ENCODE measurements around the gene STK32C.
"Not testable (repeated sequence)": the region's sequence is repeated elsewhere in the genome, so short reads cannot be mapped to it uniquely, and the experiment has no call there.

STK32C gene

DNA sequence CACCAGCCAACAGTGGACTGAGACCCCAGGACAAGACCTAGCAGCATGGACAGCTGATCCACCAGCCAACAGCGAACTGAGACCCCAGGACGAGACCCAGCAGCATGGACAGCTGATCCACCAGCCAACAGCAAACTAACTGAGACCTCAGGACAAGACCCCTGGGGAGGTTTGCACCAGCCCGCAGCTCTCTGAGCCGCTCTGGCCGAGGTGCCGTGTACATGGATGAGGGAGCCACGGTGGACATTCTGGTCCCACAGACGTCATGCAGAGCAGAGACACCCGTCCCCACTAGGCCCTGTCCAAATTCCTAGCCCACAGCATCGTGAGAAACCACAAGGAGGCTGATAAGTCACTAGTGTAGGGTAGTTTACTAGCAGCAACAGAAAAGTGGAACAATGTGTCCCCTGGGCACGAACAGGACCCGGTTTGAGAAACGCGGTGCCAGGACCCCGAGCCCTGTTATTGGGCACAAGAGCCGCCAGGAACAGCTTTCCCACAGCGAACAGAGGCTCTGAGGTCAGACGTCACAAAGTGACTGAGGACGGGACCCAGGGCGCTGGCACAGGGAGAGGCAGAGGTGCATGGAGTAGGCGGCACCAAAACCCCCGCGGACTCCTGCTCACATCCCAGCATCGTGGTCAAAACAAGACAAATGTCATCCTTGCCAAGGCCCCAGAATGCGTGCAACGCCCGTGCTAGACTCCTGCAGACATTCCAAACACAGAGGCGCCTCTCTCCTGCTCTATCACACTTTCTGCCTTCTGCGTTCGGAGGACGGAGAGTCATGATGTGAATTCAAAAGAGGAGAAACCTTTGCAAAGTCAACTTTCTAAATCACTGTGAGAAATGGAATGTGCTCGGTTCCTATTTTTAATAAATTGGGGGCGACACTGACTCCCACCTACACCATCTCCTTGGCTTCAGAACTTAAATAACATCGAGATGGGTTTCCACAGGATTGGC is 8.1 kb downstream of the STK32C start:
- DNase-seq: no peak

DNA sequence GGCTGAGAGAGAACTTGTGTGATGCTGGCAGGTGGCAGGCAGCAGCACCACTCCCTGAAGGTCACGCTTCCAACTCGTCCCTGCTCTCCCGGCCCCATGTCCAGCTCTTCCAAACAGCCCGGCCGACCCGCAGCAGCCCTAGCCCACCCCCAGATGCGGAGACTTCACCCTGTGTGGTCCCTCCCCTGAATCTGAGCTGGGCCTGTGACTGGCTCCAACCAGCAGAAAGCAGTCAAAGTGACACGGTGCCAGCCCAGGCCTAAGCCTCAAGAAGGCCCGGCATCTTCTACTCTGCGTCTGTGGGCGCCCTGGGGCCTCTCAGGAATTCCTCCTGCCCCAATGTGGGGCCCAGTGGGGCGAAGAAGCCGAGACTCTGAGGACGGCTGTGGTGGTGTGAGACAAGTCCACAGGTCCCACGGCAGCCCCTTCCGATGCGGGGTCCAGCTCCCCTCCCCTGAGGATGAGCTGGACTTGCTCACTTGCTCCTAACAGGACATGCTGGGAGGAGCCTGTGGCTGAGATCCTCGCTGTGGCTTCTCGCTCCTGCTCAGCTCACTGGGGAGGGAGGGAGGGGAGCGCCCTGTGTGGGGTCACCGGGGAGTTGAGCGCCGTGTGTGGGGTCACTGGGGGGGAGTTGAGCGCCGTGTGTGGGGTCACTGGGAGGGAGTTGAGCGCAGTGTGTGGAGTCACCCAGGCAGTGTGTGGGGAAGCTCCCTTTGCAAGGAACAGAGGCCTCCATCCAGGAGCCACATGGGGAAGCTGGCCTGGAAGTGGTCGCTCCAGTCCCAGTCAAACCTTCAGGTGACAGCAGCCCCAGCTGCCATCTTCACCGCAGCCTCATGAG is 9.5 kb downstream of the STK32C start:
- DNase-seq: no peak

- DNase-seq: no peak
Measured at GRCh38 chr10:132297526-132297925, 10.2 kb downstream of the STK32C start.

DNA sequence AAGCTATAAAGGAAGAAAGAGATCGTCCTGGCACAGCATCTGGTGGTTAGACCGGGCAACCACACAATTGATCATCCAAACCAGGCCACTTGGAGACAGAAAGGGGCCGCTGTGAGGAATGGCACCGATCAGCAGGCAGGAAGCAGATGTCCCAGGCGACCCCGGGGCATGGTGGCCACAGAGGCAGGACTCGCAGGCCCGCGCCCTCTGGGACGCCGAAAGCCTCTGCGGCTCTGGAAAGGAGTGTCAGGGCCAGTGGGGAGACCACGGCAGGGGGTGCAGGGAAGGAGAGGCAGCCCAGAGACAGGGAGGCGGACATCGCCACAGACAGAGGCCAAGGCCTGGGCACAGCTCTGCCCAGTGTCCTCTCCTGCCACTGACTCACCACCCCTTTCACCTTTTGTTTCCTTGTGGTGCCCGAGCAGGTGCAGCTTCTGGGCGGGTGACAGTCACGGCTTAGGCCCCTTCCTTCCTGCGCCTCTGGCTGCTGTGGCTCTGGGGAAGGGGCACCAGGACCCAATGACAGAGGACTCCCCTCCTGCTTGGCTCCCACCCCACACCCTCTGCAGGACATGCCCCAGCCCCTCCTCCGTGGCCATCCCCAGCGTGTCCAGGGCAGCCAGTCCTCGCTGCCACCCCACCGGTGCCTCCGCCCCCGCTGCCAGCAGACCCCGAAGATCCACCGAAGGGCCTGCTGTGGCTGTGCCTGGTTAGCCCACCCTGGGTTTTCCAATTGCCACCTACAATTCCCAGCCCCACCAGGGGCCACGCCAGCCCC is 10.9 kb downstream of the STK32C start:
- no peak for DNase-seq

DNA sequence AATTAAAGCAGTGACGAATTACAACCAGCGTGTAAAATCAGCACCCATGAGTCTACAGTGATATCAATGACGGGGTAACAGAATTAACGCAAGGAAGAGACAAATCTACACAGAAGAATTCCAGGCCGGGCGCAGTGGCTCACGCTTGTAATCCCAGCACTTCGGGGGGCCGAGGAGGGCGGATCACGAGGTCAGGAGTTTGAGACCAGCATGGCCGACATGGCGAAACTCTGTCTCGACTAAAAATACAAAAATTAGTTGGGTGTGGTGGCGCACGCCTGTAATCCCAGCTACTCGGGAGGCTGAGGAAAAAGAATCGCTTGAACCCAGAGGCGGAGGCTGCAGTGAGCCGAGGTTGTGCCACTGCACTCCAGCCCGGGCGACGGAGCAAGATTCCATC is 12.3 kb downstream of the STK32C start:
- not testable (repeated sequence) for DNase-seq

DNA sequence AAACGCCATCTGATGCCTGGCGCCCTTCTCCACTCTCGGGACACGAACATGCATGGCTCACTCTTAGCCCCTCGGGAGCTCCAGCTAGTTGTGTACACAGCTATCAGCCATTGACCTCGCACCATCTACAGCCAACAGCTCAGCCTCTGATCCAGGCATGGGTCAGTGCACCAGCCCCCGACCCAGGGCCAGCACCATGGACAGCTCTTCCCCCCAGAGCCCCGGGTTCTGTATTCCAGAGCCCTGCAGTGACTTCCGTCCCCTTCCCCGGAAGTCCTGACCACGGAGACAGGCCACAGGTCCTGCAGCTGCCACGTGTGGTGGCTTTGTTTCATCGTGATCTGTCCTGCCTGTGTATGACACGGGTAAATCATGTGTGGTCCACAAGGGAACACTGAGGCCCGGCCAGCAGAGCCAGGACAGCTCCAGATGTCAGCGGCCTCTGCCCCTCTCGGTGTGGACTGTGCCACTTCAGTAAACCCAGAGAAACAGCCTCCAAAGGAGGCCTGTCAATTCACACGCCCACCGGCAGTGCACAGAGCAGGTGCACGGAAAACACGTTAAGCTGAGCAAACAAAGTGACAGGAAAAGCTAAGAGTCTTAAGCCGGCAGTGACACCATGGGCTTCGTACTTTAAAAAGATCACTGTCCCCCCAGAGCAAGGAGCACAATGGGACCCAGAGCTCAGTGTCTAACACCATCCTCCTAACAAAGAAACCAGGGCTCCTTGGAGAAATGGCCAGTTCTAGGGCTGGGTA is 13.0 kb downstream of the STK32C start:
- no peak for DNase-seq

- no peak for DNase-seq
Measured at GRCh38 chr10:132293813-132294520, 13.8 kb downstream of the STK32C start.

DNA sequence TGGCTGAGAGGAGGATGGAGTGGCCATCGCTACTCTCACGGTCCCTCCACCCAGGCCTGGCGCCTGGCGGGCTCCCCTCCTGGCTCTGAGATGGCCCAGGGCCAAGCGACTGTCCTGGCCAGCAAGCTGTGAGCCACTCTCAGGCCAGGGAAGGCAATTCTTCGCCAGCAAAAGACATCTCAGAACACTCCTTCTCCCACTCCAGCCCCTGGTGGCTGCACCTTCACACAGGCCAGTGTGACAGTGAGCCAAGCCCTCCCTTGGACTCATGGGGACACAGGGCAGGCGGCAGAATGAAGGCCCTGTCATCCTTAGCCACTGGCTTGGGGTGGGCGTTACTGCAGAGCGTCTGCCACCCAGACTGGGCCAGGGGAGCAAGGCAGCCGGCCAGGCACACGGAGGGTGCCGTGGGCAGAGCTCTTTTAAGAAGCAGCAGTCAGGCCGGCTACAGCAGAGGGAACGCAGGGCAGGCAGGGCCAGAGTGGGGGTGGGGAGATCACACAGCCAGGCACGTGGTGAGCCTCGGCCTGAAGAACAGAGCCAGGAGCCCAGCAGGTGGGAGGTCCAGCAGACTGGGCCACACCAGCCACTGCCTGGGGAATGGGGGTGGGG is 14.4 kb downstream of the STK32C start:
- DNase-seq: no peak

DNA sequence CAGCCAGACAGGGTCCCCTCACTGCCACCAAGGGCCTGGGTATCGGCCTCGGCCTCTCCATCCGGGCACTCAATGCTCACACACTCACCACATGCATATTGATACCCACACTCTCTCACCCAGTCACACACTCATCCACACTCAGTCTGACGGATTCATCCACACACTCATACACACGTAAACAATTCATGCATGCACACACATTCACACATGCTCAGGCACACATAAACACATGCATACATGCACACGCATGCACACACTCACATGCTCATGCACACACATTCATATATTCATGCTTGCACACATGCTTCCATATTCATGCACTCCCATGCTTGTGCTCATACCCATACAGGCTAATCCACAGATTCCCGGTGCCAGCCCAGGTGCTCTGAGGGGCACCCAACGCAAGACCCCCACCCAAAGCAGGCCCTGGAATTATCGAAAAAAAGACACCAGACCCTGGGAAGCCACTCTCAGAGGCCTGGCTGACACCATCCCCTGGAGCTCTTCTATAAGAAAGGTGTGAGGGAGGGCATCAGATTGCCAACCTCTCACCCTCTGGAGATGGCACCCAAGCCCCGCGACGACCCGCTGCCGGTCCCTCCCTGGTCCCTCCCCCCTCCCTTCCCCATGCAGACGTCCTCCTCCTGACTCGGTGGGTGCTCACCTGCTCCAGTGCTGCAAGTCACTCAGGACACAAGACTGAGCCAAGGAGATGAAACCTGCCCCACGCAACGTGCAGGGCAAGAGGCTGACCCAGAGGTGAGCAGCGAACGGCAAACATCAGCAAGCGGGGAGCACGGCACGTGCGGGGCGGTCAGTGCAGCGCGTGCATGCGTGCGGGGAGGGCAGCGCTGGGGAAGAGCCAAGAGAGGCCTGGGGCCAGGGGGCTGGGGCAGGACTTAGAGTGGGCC is 15.2 kb downstream of the STK32C start:
- DNase-seq: no peak

GRCh38 chr10:132291826-132292225 is 15.9 kb downstream of the STK32C start:
- DNase-seq: no peak

- DNase-seq: no peak
Measured at GRCh38 chr10:132290631-132291030, 17.1 kb downstream of the STK32C start.

- no peak for DNase-seq
Measured at GRCh38 chr10:132289439-132289838, 18.3 kb downstream of the STK32C start.

DNA sequence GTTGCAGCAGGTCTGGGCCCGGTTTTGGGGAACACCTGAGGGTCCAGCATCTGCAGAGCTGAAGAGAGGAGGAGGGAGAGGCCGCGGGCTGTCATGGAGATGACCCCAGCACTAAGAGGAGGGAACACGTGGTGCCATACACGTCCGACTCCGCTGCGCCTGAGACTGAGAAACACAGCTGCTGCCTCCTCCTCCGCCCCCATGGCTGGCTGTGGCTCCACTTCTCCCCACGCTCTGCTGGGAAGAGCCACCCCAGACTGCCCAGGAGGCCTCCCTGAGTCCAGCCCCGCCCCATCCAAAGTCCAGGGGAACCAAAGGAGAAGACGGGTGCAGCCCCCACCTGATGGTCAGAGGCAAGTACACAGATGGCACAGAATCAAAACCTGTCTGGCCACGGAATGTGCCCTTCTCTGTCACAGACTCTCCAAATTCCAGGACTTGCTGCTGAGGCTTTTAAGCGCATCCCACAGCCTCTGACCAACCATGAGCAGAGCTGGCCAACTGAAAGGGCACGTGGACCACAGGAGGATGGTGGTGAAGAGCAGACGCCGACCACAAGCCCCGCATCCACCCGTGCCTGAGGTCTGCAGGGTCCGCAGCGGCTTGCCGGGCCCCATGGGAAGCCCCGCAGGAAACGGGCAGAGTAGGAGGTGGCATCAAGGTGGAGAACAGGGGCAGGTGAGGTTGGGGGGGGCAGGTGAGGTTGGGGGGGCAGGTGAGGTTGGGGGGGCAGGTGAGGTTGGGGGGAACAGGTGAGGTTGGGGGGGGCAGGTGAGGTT is 24.0 kb downstream of the STK32C start:
- no peak for DNase-seq

DNA sequence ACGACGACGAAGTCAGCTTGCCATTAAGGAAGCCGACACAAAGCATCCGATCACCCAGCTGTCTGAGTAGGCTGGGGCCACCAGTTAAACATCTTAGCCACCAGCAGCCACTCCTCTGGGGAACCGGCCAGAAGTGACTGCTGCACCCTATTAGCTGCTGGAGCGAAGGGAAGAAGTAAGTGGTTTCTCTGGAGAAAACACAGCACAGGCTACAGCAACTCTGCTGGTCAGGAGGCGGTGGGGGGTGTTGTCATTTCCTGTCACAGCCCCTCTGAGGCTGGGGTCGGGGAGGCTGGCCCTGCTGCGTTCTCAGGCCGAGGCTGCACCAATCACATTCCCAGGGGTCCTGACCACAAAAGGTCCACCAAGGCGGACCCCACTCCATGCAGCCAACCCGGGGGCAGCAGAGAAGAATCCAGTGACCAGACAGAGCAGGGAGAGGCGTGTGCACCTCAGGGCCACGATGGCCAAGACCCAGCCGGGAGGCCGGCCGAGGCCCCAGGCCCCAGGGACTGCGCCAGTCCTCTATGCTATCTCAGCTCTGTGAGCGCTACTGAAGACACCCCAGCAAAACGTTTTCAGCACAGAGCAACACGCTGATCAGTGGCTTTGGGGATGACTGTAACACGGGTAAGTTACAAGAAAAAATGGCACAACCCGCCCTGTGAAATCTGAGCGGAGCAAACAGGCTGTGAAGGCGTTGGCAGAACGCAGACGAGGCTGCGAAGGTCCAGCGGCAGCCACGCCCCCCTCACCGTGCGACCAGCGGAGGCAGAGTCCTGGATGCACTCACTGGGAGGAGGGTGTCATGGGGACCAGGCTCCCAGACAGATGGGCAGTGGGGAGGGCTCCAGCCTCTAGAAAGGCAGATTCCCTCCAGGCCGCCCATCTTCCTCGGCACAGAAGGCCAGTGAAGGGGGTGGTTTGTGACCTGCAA is 24.8 kb downstream of the STK32C start:
- no peak for DNase-seq

GRCh38 chr10:132281915-132282666 is 25.7 kb downstream of the STK32C start:
- no peak for DNase-seq

DNA sequence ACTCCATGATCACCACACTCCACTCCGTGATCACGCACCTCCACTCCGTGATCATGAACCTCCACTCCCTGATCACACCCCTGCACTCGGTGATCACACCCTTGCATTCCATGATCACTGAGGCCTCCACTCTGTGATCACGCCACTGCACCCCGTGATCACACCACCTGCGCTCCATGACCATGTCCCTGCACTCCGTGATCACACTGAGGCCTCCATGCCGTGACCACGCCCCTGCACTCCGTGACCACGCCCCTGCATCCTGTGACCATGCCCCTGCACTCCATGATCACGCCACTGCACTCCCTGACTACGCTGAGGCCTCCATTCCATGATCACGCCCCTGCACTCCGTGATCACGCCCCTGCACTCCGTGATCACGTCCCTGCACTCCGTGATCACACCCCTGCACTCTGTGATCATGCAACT is 27.1 kb downstream of the STK32C start:
- DNase-seq: no peak
